H9 (cell line): Measurements from ENCODE around the gene GSN. TPM values are rescaled to one million over a fixed set of nuclear protein-coding genes. Genes with fewer than 3 reads are reported as not detected.

Experiments used
- DNase-seq: peaks from one replicate; pipeline ENCODE4 v3.0.0-alpha.2; 2017
- H2AFZ ChIP-seq: one replicate; pipeline ENCODE4 v1.6.1; 2013; ENCODE audit warnings: mild to moderate bottlenecking, low read length, control low read depth, moderate library complexity
- H2AK5ac ChIP-seq: 2 replicates; pipeline ENCODE4 v1.6.1; 2013; ENCODE audit warnings: low read length, control low read depth, mixed read lengths; ENCODE audit not compliant: insufficient read length
- H2BK120ac ChIP-seq: one replicate; pipeline ENCODE4 v1.6.1; 2013; ENCODE audit warnings: low read depth, mild to moderate bottlenecking, low read length, control low read depth, inconsistent platforms; ENCODE audit not compliant: poor library complexity, severe bottlenecking
- H2BK12ac ChIP-seq: 2 replicates; pipeline ENCODE4 v1.6.1; 2013; ENCODE audit warnings: low read length, control low read depth, mixed read lengths, low read depth; ENCODE audit not compliant: insufficient read length
- H2BK15ac ChIP-seq: 2 replicates; pipeline ENCODE4 v1.6.1; 2013; ENCODE audit warnings: low read depth, low read length, control low read depth
- H2BK20ac ChIP-seq: one replicate; pipeline ENCODE4 v1.6.1; 2013; ENCODE audit warnings: low read depth, mild to moderate bottlenecking, low read length, control low read depth, inconsistent platforms; ENCODE audit not compliant: poor library complexity, severe bottlenecking
- H2BK5ac ChIP-seq: 2 replicates; pipeline ENCODE4 v1.6.1; 2013; ENCODE audit warnings: low read length, control low read depth, mixed read lengths; ENCODE audit not compliant: insufficient read length
- H3K14ac ChIP-seq: 2 replicates; pipeline ENCODE4 v1.6.1; 2013; ENCODE audit warnings: low read length, control low read depth; ENCODE audit not compliant: insufficient read depth
- H3K18ac ChIP-seq: 2 replicates; pipeline ENCODE4 v1.6.1; 2013; ENCODE audit warnings: low read depth, mild to moderate bottlenecking, mixed read lengths, low read length, control low read depth; ENCODE audit not compliant: insufficient read length
- H3K23ac ChIP-seq: 2 replicates; pipeline ENCODE4 v1.6.1; 2013; ENCODE audit warnings: low read length, control low read depth, mixed read lengths, low read depth; ENCODE audit not compliant: insufficient read length
- H3K23me2 ChIP-seq: 2 replicates; pipeline ENCODE4 v1.6.1; 2013; ENCODE audit warnings: low read depth, mild to moderate bottlenecking, mixed read lengths, low read length, control low read depth; ENCODE audit not compliant: insufficient read length, poor library complexity, severe bottlenecking
- H3K27ac ChIP-seq: 2 replicates; pipeline ENCODE4 v1.5.1; 2013; ENCODE audit warnings: low read length, control low read depth, mixed read lengths, low read depth; ENCODE audit not compliant: insufficient read length
- H3K27me3 ChIP-seq: 2 replicates; pipeline ENCODE4 v1.6.1; 2013; ENCODE audit warnings: low read length, control low read depth, inconsistent platforms; ENCODE audit not compliant: insufficient read depth
- H3K4ac ChIP-seq: 2 replicates; pipeline ENCODE4 v1.6.1; 2013; ENCODE audit warnings: low read depth, mild to moderate bottlenecking, control low read depth, inconsistent platforms, low read length, moderate library complexity
- H3K4me1 ChIP-seq: 2 replicates; pipeline ENCODE4 v1.6.1; 2013; ENCODE audit warnings: low read length, control low read depth, inconsistent platforms; ENCODE audit not compliant: insufficient read depth
- H3K4me2 ChIP-seq: 2 replicates; pipeline ENCODE4 v1.6.1; 2013; ENCODE audit warnings: low read length, control low read depth, mixed read lengths; ENCODE audit not compliant: insufficient read length, insufficient read depth
- H3K56ac ChIP-seq: 2 replicates; pipeline ENCODE4 v1.6.1; 2013; ENCODE audit warnings: low read depth, mild to moderate bottlenecking, mixed read lengths, low read length, control low read depth; ENCODE audit not compliant: insufficient read length
- H3K79me1 ChIP-seq: 2 replicates; pipeline ENCODE4 v1.6.1; 2013; ENCODE audit warnings: low read depth, mild to moderate bottlenecking, moderate library complexity, low read length, control low read depth, inconsistent platforms; ENCODE audit not compliant: insufficient read depth, poor library complexity, severe bottlenecking
- H3K79me2 ChIP-seq: 2 replicates; pipeline ENCODE4 v1.6.1; 2013; ENCODE audit warnings: low read length, control low read depth, inconsistent platforms; ENCODE audit not compliant: insufficient read depth
- H3K9ac ChIP-seq: 2 replicates; pipeline ENCODE4 v1.6.1; 2013; ENCODE audit warnings: low read length, control low read depth, mixed read lengths; ENCODE audit not compliant: insufficient read length; ENCODE audit errors: extremely low read depth
- H3K9me3 ChIP-seq: one replicate; pipeline ENCODE4 v1.6.1; 2013; ENCODE audit warnings: low read depth, low read length, inconsistent platforms; ENCODE audit not compliant: control insufficient read depth
- H3T11ph ChIP-seq: one replicate; pipeline ENCODE4 v1.6.1; 2013; ENCODE audit warnings: mild to moderate bottlenecking, low read length, control low read depth, inconsistent platforms
- H4K20me1 ChIP-seq: one replicate; pipeline ENCODE4 v1.6.1; 2013; ENCODE audit not compliant: control insufficient read depth, insufficient read length, insufficient read depth
- H4K5ac ChIP-seq: 2 replicates; pipeline ENCODE4 v1.6.1; 2013; ENCODE audit warnings: low read depth, mild to moderate bottlenecking, mixed read lengths, low read length, control low read depth; ENCODE audit not compliant: insufficient read length
- H4K8ac ChIP-seq: replicated peaks from 2 replicates; pipeline ENCODE4 v1.6.1; 2013; ENCODE audit warnings: low read length, control low read depth, mixed read lengths, low read depth; ENCODE audit not compliant: insufficient read length
- H4K91ac ChIP-seq: 2 replicates; pipeline ENCODE4 v1.6.1; 2013; ENCODE audit warnings: low read depth, mild to moderate bottlenecking, moderate library complexity, mixed read lengths, low read length, control low read depth; ENCODE audit not compliant: insufficient read length
- H3K27ac Mint-ChIP-seq, 3 experiments: 2 replicates in 2 of 3; 3 replicates in 1 of 3; pipeline ENCODE4 v1.8.0; 2020 to 2021; ENCODE audit warnings: mixed read lengths in 3 of 3, mild to moderate bottlenecking in 1 of 3, moderate library complexity in 1 of 3
- H3K27me3 Mint-ChIP-seq: 2 replicates; pipeline ENCODE4 v1.8.0; 2021; ENCODE audit warnings: low read depth, mild to moderate bottlenecking, moderate library complexity, mixed read lengths
- H3K36me3 Mint-ChIP-seq, 3 experiments: 2 replicates in 2 of 3; 3 replicates in 1 of 3; pipeline ENCODE4 v1.8.0; 2020 to 2021; ENCODE audit warnings: low read depth in 3 of 3, mixed read lengths in 3 of 3; ENCODE audit not compliant: insufficient read depth in 1 of 3
- H3K4me1 Mint-ChIP-seq, 2 experiments: 2 replicates each; pipeline ENCODE4 v1.8.0; 2020; ENCODE audit warnings: mixed read lengths in 2 of 2
- H3K4me3 Mint-ChIP-seq, 2 experiments: 2 replicates in 1 of 2; 3 replicates in 1 of 2; pipeline ENCODE4 v1.8.0; 2020 to 2021; ENCODE audit warnings: mild to moderate bottlenecking in 2 of 2, mixed read lengths in 2 of 2, moderate library complexity in 1 of 2
- H3K9me3 Mint-ChIP-seq, 2 experiments: 2 replicates in 1 of 2; 3 replicates in 1 of 2; pipeline ENCODE4 v1.8.0; 2020; ENCODE audit warnings: mild to moderate bottlenecking in 2 of 2, mixed read lengths in 2 of 2, moderate library complexity in 1 of 2
- CTCF ChIP-seq: fragments of 200-600 bp; sonication (generic); conservative IDR thresholded peaks from 3 replicates; pipeline ENCODE4 v1.8.0; 2021; ENCODE audit warnings: antibody characterized with exemption, mild to moderate bottlenecking
- WGBS: extraction: QIAGEN DNeasy Blood & Tissue Kit; methylation state at CpG from one replicate; pipeline ENCODE4 v1.1.7; 2013; ENCODE audit warnings: missing lambda C conversion rate, low lambda C conversion rate, mixed read lengths; ENCODE audit not compliant: insufficient read length; ENCODE audit errors: extremely low coverage; 5-methylcytosine and 5-hydroxymethylcytosine counted together
- total RNA-seq: library from RNA; stranded (reverse); gene quantifications from 2 replicates; pipeline ENCODE4 v1.2.1, GENCODE V29; 2021

The GSN gene
- total RNA-seq, 1 experiment from 2014 or later: 14.9 TPM

- H3K27me3 ChIP-seq: peaks cover 14% of the 10 kb centered on the region; the same call in 1 of the 2 replicates
- no peak overlapping the region for H3K56ac ChIP-seq
- peaks cover 6% of the 10 kb centered on the region for H3K4me1 ChIP-seq
- peak overlapping the region; percentile 37 to 67 for H3K4me3 Mint-ChIP-seq
- H4K91ac ChIP-seq: no peak overlapping the region
- no peaks in the 10 kb centered on the region for H3K79me1 ChIP-seq
- no peaks in the 10 kb centered on the region for H3K79me2 ChIP-seq
- H3K4me1 Mint-ChIP-seq: peaks cover 18 to 22% of the 10 kb centered on the region in 2 experiments
- H3K18ac ChIP-seq: no peak overlapping the region
- DNase-seq: no peak
- no peak overlapping the region for H3K27ac ChIP-seq
- no peaks in the 10 kb centered on the region for H4K20me1 ChIP-seq
- no peak overlapping the region for H2BK120ac ChIP-seq
- H3K9ac ChIP-seq: no peak overlapping the region
- H3K23ac ChIP-seq: no peak overlapping the region
- H4K5ac ChIP-seq: no peak overlapping the region
- no peak overlapping the region for H2BK20ac ChIP-seq
- H3K14ac ChIP-seq: no peak overlapping the region
- no peaks in the 10 kb centered on the region; a peak in 1 of 5 replicates for H3K9me3 Mint-ChIP-seq
- no peak overlapping the region for H4K8ac ChIP-seq
- peak overlapping the region; percentile 70 for H3K4me2 ChIP-seq
- no peak overlapping the region for H2BK12ac ChIP-seq
- peak overlapping the region in 1 of 3 experiments; percentile 9; a peak in 1 of 7 replicates for H3K27ac Mint-ChIP-seq
- TF ChIP-seq CTCF: no peak
- no peaks in the 10 kb centered on the region for H3K9me3 ChIP-seq
- WGBS: no CpG with 5 or more reads among the region's 13 CpGs
- no peak overlapping the region for H2AK5ac ChIP-seq
- H2BK5ac ChIP-seq: no peak overlapping the region
- no peak overlapping the region for H2AFZ ChIP-seq
- H2BK15ac ChIP-seq: no peak overlapping the region
- peaks cover 4% of the 10 kb centered on the region for H3K23me2 ChIP-seq
- peaks cover 0 to 4% (median 0%) of the 10 kb centered on the region in 3 experiments; a peak in 1 of 7 replicates for H3K36me3 Mint-ChIP-seq
- peaks cover 96% of the 10 kb centered on the region for H3K27me3 Mint-ChIP-seq
- no peak overlapping the region for H3T11ph ChIP-seq
- H3K4ac ChIP-seq: no peak overlapping the region
Observed at GRCh38 chr9:121298689-121299466, 30.9 kb downstream of the GSN start.
